OCI-LY7 (cell line): Measurements from ENCODE around the gene PLK5. TPM values are rescaled to one million over a fixed set of nuclear protein-coding genes. Genes with fewer than 3 reads are reported as not detected.

ENCODE experiments used
- BruUV-seq: library from RNA; stranded (reverse); fragments of 400-500 nt; replicated peaks from 2 replicates; lab custom pipeline; 2021; lab: Mats Ljungman, UMichigan
- CTCF ChIA-PET: fragments of 300-600 bp; sonication (Branson Sonifier 250); formaldehyde crosslinking; loops from one replicate; lab custom pipeline; 2022; ENCODE audit warnings: antibody characterized with exemption; ENCODE audit not compliant: unreplicated experiment; lab: Charles Lee
- POLR2A ChIA-PET: fragments of 300-600 bp; sonication (Branson Sonifier 250); formaldehyde crosslinking; loops from one replicate; lab custom pipeline; 2022; ENCODE audit warnings: antibody characterized with exemption; lab: Charles Lee
- DNase-seq: peaks from one replicate; pipeline ENCODE4 v3.0.0-alpha.2; 2015; ENCODE audit warnings: low spot score
- H2AFZ ChIP-seq: fragments of 200-600 bp; sonication (generic), shearing (Covaris generic); 2 replicates; pipeline ENCODE4 v1.6.1; 2014; ENCODE audit warnings: mild to moderate bottlenecking, antibody characterized with exemption, low read length, moderate library complexity
- H3K27ac ChIP-seq: fragments of 200-600 bp; sonication (generic); 2 replicates; pipeline ENCODE4 v1.5.1; 2014; ENCODE audit warnings: mixed run types, low read depth, mild to moderate bottlenecking, moderate library complexity, low read length, inconsistent platforms; ENCODE audit not compliant: poor library complexity, severe bottlenecking
- H3K36me3 ChIP-seq: fragments of 200-600 bp; sonication (generic); 2 replicates; pipeline ENCODE4 v1.6.1; 2014; ENCODE audit warnings: mild to moderate bottlenecking, antibody characterized with exemption, low read length, moderate library complexity, mixed read lengths; ENCODE audit not compliant: insufficient read depth
- H3K4me1 ChIP-seq: fragments of 200-600 bp; sonication (generic); 2 replicates; pipeline ENCODE4 v1.5.1; 2014; ENCODE audit warnings: mild to moderate bottlenecking, low read length; ENCODE audit not compliant: insufficient read depth, poor library complexity, severe bottlenecking
- H3K4me2 ChIP-seq: fragments of 200-600 bp; sonication (generic); 2 replicates; pipeline ENCODE4 v1.6.1; 2014; ENCODE audit warnings: mild to moderate bottlenecking, low read length
- H3K4me3 ChIP-seq: fragments of 200-600 bp; sonication (generic); 2 replicates; pipeline ENCODE4 v1.5.1; 2014; ENCODE audit warnings: mild to moderate bottlenecking, low read depth, low read length; ENCODE audit not compliant: poor library complexity, severe bottlenecking
- H3K79me2 ChIP-seq: fragments of 200-600 bp; sonication (generic); 2 replicates; pipeline ENCODE4 v1.6.1; 2016; ENCODE audit warnings: low read depth, mild to moderate bottlenecking, low read length, moderate library complexity, mixed read lengths; ENCODE audit not compliant: insufficient read depth
- H3K9me2 ChIP-seq: fragments of 200-600 bp; sonication (generic); 2 replicates; pipeline ENCODE4 v1.6.1; 2016; ENCODE audit warnings: mild to moderate bottlenecking, low read length, mixed read lengths; ENCODE audit not compliant: insufficient read depth
- H3K9me3 ChIP-seq: fragments of 200-600 bp; sonication (generic); 2 replicates; pipeline ENCODE4 v1.6.1; 2014; ENCODE audit warnings: mild to moderate bottlenecking, mixed run types, low read length, mixed read lengths
- H4K20me1 ChIP-seq: fragments of 200-600 bp; sonication (generic); 2 replicates; pipeline ENCODE4 v1.6.1; 2014; ENCODE audit warnings: mild to moderate bottlenecking, antibody characterized with exemption, low read length, moderate library complexity, mixed read lengths; ENCODE audit not compliant: insufficient read depth
- CTCF ChIP-seq: fragments of 200-600 bp; sonication (generic); conservative IDR thresholded peaks from 2 replicates; pipeline ENCODE4 v1.5.1; 2014; ENCODE audit warnings: mild to moderate bottlenecking, antibody characterized with exemption, low read length, moderate library complexity, mixed read lengths
- EZH2phosphoT487 ChIP-seq: fragments of 200-600 bp; sonication (generic); IDR thresholded peaks from 2 replicates; pipeline ENCODE4 v1.6.1; 2018; ENCODE audit warnings: low read depth, borderline replicate concordance, mild to moderate bottlenecking, mixed run types, antibody characterized with exemption, low read length, moderate library complexity, mixed read lengths
- intact Hi-C: fragments of 100-400 bp; cut with micrococcal nuclease; formaldehyde crosslinking; loops from one replicate; pipeline ENCODE4 v1.10.0; 2022; ENCODE audit not compliant: unreplicated experiment
- total RNA-seq, 2 experiments: library from RNA; depleted of rRNA in 1 of 2; stranded (reverse); fragments of >200 nt in 1 of 2; shearing (Covaris generic) in 1 of 2; gene quantifications; 2 replicates each; pipeline ENCODE4 v1.2.3, GENCODE V29; 2014 to 2022

PLK5 gene
- total RNA-seq, 2 experiments from 2014 or later, result 0.17 TPM; not detected in 1

- Histone ChIP-seq H3K79me2 (no peaks in the 10 kb centered on the region), H3K4me2 (no peak overlapping the region), H4K20me1 (no peaks in the 10 kb centered on the region), H3K36me3 (no peaks in the 10 kb centered on the region), H3K9me2 (no peaks in the 10 kb centered on the region), H3K4me3 (no peak overlapping the region), H3K27ac (no peak overlapping the region), H3K9me3 (no peaks in the 10 kb centered on the region), H3K4me1 (no peaks in the 10 kb centered on the region), H2AFZ (no peak overlapping the region)
- ChIA-PET CTCF (no interaction called here), POLR2A (interaction anchor here (0.9 kb wide), 1 partner anchor 24 kb away, joined by 3 read pairs; no protein-coding TSS in a partner anchor)
- no peak for DNase-seq
- no TSS peak for BruUV-seq
- intact Hi-C loops, result no loop called here
- TF ChIP-seq CTCF (no peak), EZH2phosphoT487 (no peak)
These were observed 3.9 kb downstream of the PLK5 start for GRCh38 chr19:1527650-1528309.

- TF ChIP-seq EZH2phosphoT487, result no peak
- TF ChIP-seq CTCF, result no peak
- Histone ChIP-seq H2AFZ (no peak overlapping the region), H3K9me2 (no peaks in the 10 kb centered on the region), H4K20me1 (no peaks in the 10 kb centered on the region), H3K27ac (no peak overlapping the region), H3K4me3 (no peak overlapping the region), H3K36me3 (no peaks in the 10 kb centered on the region), H3K4me2 (no peak overlapping the region), H3K4me1 (no peaks in the 10 kb centered on the region), H3K9me3 (no peaks in the 10 kb centered on the region), H3K79me2 (no peaks in the 10 kb centered on the region)
- ChIA-PET CTCF (interaction anchor here (0.6 kb wide), 1 partner anchor 260 kb away, joined by 3 read pairs; no protein-coding TSS in a partner anchor), POLR2A (no interaction called here)
- no TSS peak for BruUV-seq
- intact Hi-C loops, result no loop called here
- DNase-seq, result no peak
These were observed 4.9 kb downstream of the PLK5 start for GRCh38 chr19:1528596-1529429.
